GM21786 (cell line): Measurements from ENCODE around the gene MYL4.
"Not testable (repeated sequence)": the region's sequence is repeated elsewhere in the genome, so short reads cannot be mapped to it uniquely, and the experiment has no call there.

Experiments used
- ATAC-seq: cut with Tn5 transposase; IDR thresholded peaks from one replicate; pipeline ENCODE4 v1.9.1; 2021; ENCODE audit not compliant: unreplicated experiment

MYL4 gene

GRCh38 chr17:47192554-47192953 is 16.6 kb upstream of the MYL4 start:
- no peak for ATAC-seq

GRCh38 chr17:47193931-47194511 is 15.1 kb upstream of the MYL4 start:
- ATAC-seq, result no peak

GRCh38 chr17:47197821-47198220 is 11.3 kb upstream of the MYL4 start:
- ATAC-seq, result no peak

- ATAC-seq, result no peak
Measured at GRCh38 chr17:47199627-47200324, 9.4 kb upstream of the MYL4 start.

GRCh38 chr17:47200325-47200664 is 8.9 kb upstream of the MYL4 start:
- ATAC-seq, result no peak

- no peak for ATAC-seq
Measured at GRCh38 chr17:47201166-47201565, 8.0 kb upstream of the MYL4 start.

GRCh38 chr17:47203984-47204721 is 5.0 kb upstream of the MYL4 start:
- ATAC-seq, result no peak

- ATAC-seq, result no peak
Measured at GRCh38 chr17:47204722-47205418, 4.3 kb upstream of the MYL4 start.

- ATAC-seq, result no peak
Measured at GRCh38 chr17:47205419-47205963, 3.7 kb upstream of the MYL4 start.

GRCh38 chr17:47207143-47208067 is 1.7 kb upstream of the MYL4 start:
- no peak for ATAC-seq

- no peak for ATAC-seq
Measured at GRCh38 chr17:47209499-47209898, 351 bp downstream of the MYL4 start.

GRCh38 chr17:47210105-47210504 is 957 bp downstream of the MYL4 start:
- no peak for ATAC-seq

GRCh38 chr17:47210779-47211178 is 1.6 kb downstream of the MYL4 start:
- no peak for ATAC-seq

GRCh38 chr17:47212458-47212857 is 3.3 kb downstream of the MYL4 start:
- ATAC-seq, result no peak

- no peak for ATAC-seq
Measured at GRCh38 chr17:47213540-47213939, 4.4 kb downstream of the MYL4 start.

- ATAC-seq, result no peak
Measured at GRCh38 chr17:47214931-47215330, 5.8 kb downstream of the MYL4 start.

GRCh38 chr17:47216821-47217220 is 7.7 kb downstream of the MYL4 start:
- ATAC-seq, result not testable (repeated sequence)

- ATAC-seq, result not testable (repeated sequence)
Measured at GRCh38 chr17:47217279-47217678, 8.1 kb downstream of the MYL4 start.

- no peak for ATAC-seq
Measured at GRCh38 chr17:47218896-47219430, 9.8 kb downstream of the MYL4 start.
